Activated CD4-positive, CD25-positive, alpha-beta regulatory T cell (primary cell): ENCODE data around the gene SLC6A4.
"Not testable (repeated sequence)": the region's sequence is repeated elsewhere in the genome, so short reads cannot be mapped to it uniquely, and the experiment has no call there.

Source experiments
- DNase-seq, 4 experiments: peaks; one replicate each; lab custom pipeline; 2025; lab: John Stamatoyannopoulos, UW

SLC6A4 gene

GRCh38 chr17:30219315-30219714, 16.2 kb downstream of the SLC6A4 start:
- DNase-seq: no peak

GRCh38 chr17:30218799-30219198, 16.7 kb downstream of the SLC6A4 start:
- no peak for DNase-seq

- DNase-seq: no peak
These were observed 17.7 kb downstream of the SLC6A4 start for GRCh38 chr17:30217746-30218245.

- no peak for DNase-seq
These were observed 18.4 kb downstream of the SLC6A4 start for GRCh38 chr17:30217054-30217453.

GRCh38 chr17:30212750-30213149, 22.7 kb downstream of the SLC6A4 start:
- DNase-seq: no peak

- no peak for DNase-seq
These were observed 24.1 kb downstream of the SLC6A4 start for GRCh38 chr17:30211371-30211770.

- no peak for DNase-seq
These were observed 24.6 kb downstream of the SLC6A4 start for GRCh38 chr17:30210901-30211300.

- no peak for DNase-seq
These were observed 25.1 kb downstream of the SLC6A4 start for GRCh38 chr17:30210366-30210765.

GRCh38 chr17:30209930-30210329, 25.6 kb downstream of the SLC6A4 start:
- DNase-seq: no peak

- no peak for DNase-seq
These were observed 27.3 kb downstream of the SLC6A4 start for GRCh38 chr17:30208214-30208613.

GRCh38 chr17:30207655-30208054, 27.8 kb downstream of the SLC6A4 start:
- no peak for DNase-seq

GRCh38 chr17:30203471-30203981, 32.0 kb downstream of the SLC6A4 start:
- DNase-seq: no peak

- DNase-seq: not testable (repeated sequence)
These were observed 34.8 kb downstream of the SLC6A4 start for GRCh38 chr17:30200656-30201055.

GRCh38 chr17:30200106-30200505, 35.4 kb downstream of the SLC6A4 start:
- DNase-seq: no peak

- no peak for DNase-seq
These were observed 35.9 kb downstream of the SLC6A4 start for GRCh38 chr17:30199600-30199999.

GRCh38 chr17:30197416-30197815, 38.1 kb downstream of the SLC6A4 start:
- no peak for DNase-seq

GRCh38 chr17:30196504-30196903, 39.0 kb downstream of the SLC6A4 start:
- no peak for DNase-seq

GRCh38 chr17:30191072-30191471, 44.4 kb downstream of the SLC6A4 start:
- DNase-seq: no peak

- no peak for DNase-seq
These were observed 47.1 kb downstream of the SLC6A4 start for GRCh38 chr17:30188211-30188939.

GRCh38 chr17:30187573-30187972, 47.9 kb downstream of the SLC6A4 start:
- DNase-seq: no peak

GRCh38 chr17:30186761-30187160, 48.7 kb downstream of the SLC6A4 start:
- no peak for DNase-seq

- DNase-seq: no peak
These were observed 58.6 kb downstream of the SLC6A4 start for GRCh38 chr17:30176855-30177254.

- DNase-seq: no peak
These were observed 60.9 kb downstream of the SLC6A4 start for GRCh38 chr17:30174556-30174955.

- DNase-seq: no peak
These were observed 61.8 kb downstream of the SLC6A4 start for GRCh38 chr17:30173649-30174048.
